Smooth muscle cell (in vitro differentiated cells): ENCODE data around the gene NFATC1. TPM values are rescaled to one million over a fixed set of nuclear protein-coding genes. Genes with fewer than 3 reads are reported as not detected.

Source experiments
- DNase-seq: peaks from one replicate; lab custom pipeline; 2025; ENCODE audit not compliant: unreplicated experiment; lab: John Stamatoyannopoulos, UW
- H2AFZ ChIP-seq: fragments of 200-600 bp; sonication (generic); 2 replicates; pipeline ENCODE4 v1.6.0; 2016; ENCODE audit warnings: antibody characterized with exemption, low read depth, mild to moderate bottlenecking
- H3F3A ChIP-seq: fragments of 200-600 bp; sonication (generic); 2 replicates; pipeline ENCODE4 v1.6.0; 2017; ENCODE audit warnings: antibody characterized with exemption, low read depth
- H3K27ac ChIP-seq: fragments of 200-600 bp; sonication (generic); 2 replicates; pipeline ENCODE4 v1.5.1; 2016; ENCODE audit warnings: low read depth, mild to moderate bottlenecking
- H3K27me3 ChIP-seq: fragments of 200-600 bp; sonication (generic); 2 replicates; pipeline ENCODE4 v1.6.1; 2016; ENCODE audit warnings: low read depth, mild to moderate bottlenecking
- H3K36me3 ChIP-seq: fragments of 200-600 bp; sonication (generic); 2 replicates; pipeline ENCODE4 v1.5.1; 2016; ENCODE audit warnings: low read depth
- H3K4me1 ChIP-seq: fragments of 200-600 bp; sonication (generic); 2 replicates; pipeline ENCODE4 v1.5.1; 2016; ENCODE audit warnings: low read depth
- H3K4me2 ChIP-seq: fragments of 200-600 bp; sonication (generic); 2 replicates; pipeline ENCODE4 v1.6.0; 2016; ENCODE audit warnings: mild to moderate bottlenecking
- H3K4me3 ChIP-seq: fragments of 200-600 bp; sonication (generic); 2 replicates; pipeline ENCODE4 v1.5.1; 2016; ENCODE audit warnings: mild to moderate bottlenecking
- H3K79me2 ChIP-seq: fragments of 200-600 bp; sonication (generic); 2 replicates; pipeline ENCODE4 v1.6.0; 2016; ENCODE audit warnings: low read depth, mild to moderate bottlenecking
- H3K9ac ChIP-seq: fragments of 200-600 bp; sonication (generic); 2 replicates; pipeline ENCODE4 v1.6.0; 2016; ENCODE audit warnings: low read depth
- H3K9me3 ChIP-seq: fragments of 200-600 bp; sonication (generic); replicated peaks from 2 replicates; pipeline ENCODE4 v1.5.1; 2016; ENCODE audit warnings: low read depth
- H4K20me1 ChIP-seq: fragments of 200-600 bp; sonication (generic); 2 replicates; pipeline ENCODE4 v1.6.0; 2016; ENCODE audit warnings: low read depth
- CTCF ChIP-seq: fragments of 200-600 bp; sonication (generic); IDR thresholded peaks from 2 replicates; pipeline ENCODE4 v1.5.1; 2017; ENCODE audit warnings: borderline replicate concordance, mild to moderate bottlenecking, antibody characterized with exemption; ENCODE audit not compliant: insufficient read depth, poor library complexity, severe bottlenecking
- WGBS: methylation state at CpG from one replicate; pipeline ENCODE4 v1.1.7; 2016; ENCODE audit warnings: low lambda C conversion rate; 5-methylcytosine and 5-hydroxymethylcytosine counted together
- polyA plus RNA-seq: library from polyadenylated mRNA; unstranded; fragments of >200 nt; fragmentation: Nextera tagmentation; extraction: Ambion mirVana; gene quantifications from 2 replicates; pipeline ENCODE4 v1.2.1, GENCODE V29; 2016
- total RNA-seq: library from RNA; depleted of rRNA; stranded (reverse); fragments of >200 nt; gene quantifications from 2 replicates; pipeline ENCODE4 v1.2.3, GENCODE V29; 2014

NFATC1 gene
- total and polyA plus RNA-seq, 2 experiments from 2014 or later, result 13.1 to 19.2 TPM

- H3K9me3 ChIP-seq, result no peaks in the 10 kb centered on the region
- H3K27me3 ChIP-seq, result peaks cover 11% of the 10 kb centered on the region
- H3K4me2 ChIP-seq, result no peak overlapping the region
- no peaks in the 10 kb centered on the region for H3K36me3 ChIP-seq
- no peak for DNase-seq
- H3K9ac ChIP-seq, result no peak overlapping the region
- H3K27ac ChIP-seq, result no peak overlapping the region
- TF ChIP-seq CTCF, result no peak
- peaks cover 12% of the 10 kb centered on the region for H3K79me2 ChIP-seq
- peaks cover 4% of the 10 kb centered on the region for H3F3A ChIP-seq
- H4K20me1 ChIP-seq, result peaks cover 9% of the 10 kb centered on the region
- WGBS, result 86% methylated on average over 8 of the region's 8 CpGs
- H2AFZ ChIP-seq, result no peak overlapping the region
- H3K4me1 ChIP-seq, result peaks cover 6% of the 10 kb centered on the region
- H3K4me3 ChIP-seq, result no peak overlapping the region
Observed at GRCh38 chr18:79392226-79392625, 3.5 kb upstream of the NFATC1 start.

- Histone ChIP-seq H2AFZ (no peak overlapping the region), H3K4me3 (peak overlapping the region; percentile 45), H3K36me3 (no peaks in the 10 kb centered on the region), H3K9me3 (no peaks in the 10 kb centered on the region), H3K27me3 (peaks cover 11% of the 10 kb centered on the region), H3K9ac (peak overlapping the region; percentile 93), H4K20me1 (peaks cover 19% of the 10 kb centered on the region), H3K79me2 (peaks cover 19% of the 10 kb centered on the region), H3K4me1 (peaks cover 6% of the 10 kb centered on the region), H3K4me2 (peak overlapping the region; percentile 91), H3F3A (peaks cover 4% of the 10 kb centered on the region), H3K27ac (peak overlapping the region; percentile 99)
- TF ChIP-seq CTCF, result no peak
- WGBS, result 12% methylated on average over 30 of the region's 30 CpGs
- DNase-seq, result no peak
Observed at GRCh38 chr18:79393181-79393634, 2.5 kb upstream of the NFATC1 start.

- H3K4me2 ChIP-seq, result peak overlapping the region; percentile 91
- H3K9ac ChIP-seq, result peak overlapping the region; percentile 93
Observed at GRCh38 chr18:79393635-79394533, 1.8 kb upstream of the NFATC1 start.

More at GRCh38 chr18:79393635-79394533, 1.8 kb upstream of the NFATC1 start:
- Histone ChIP-seq H3K9me3 (no peaks in the 10 kb centered on the region), H3K4me1 (peaks cover 6% of the 10 kb centered on the region), H4K20me1 (peaks cover 25% of the 10 kb centered on the region), H3K4me3 (peak overlapping the region; percentile 45), H3K27ac (peak overlapping the region; percentile 99), H3K79me2 (peaks cover 20% of the 10 kb centered on the region), H2AFZ (no peak overlapping the region), H3F3A (peaks cover 8% of the 10 kb centered on the region), H3K27me3 (peaks cover 10% of the 10 kb centered on the region), H3K36me3 (no peaks in the 10 kb centered on the region)
- peak; percentile 92 for DNase-seq
- under 1% methylated on average over 36 of the region's 83 CpGs for WGBS
- no peak for TF ChIP-seq CTCF
